GM12891 (cell line): Measurements from ENCODE around the gene SKIC8.

Experiments used
- DNase-seq: peaks from one replicate; pipeline ENCODE4 v3.0.0; 2011; ENCODE audit warnings: low spot score; ENCODE audit not compliant: insufficient read length
- FAIRE-seq: peaks from 2 replicates; lab custom pipeline; 2011; peaks lifted over from hg19 to GRCh38; lab: Jason Lieb, UNC
- PAX5 ChIP-seq: IDR thresholded peaks from 2 replicates; pipeline ENCODE4 v1.6.1; 2011; ENCODE audit warnings: low read length, moderate library complexity, mild to moderate bottlenecking; ENCODE audit not compliant: insufficient read depth, severe bottlenecking
- POLR2A ChIP-seq: IDR thresholded peaks from 2 replicates; pipeline ENCODE4 v1.6.1; 2011; ENCODE audit warnings: low read depth, low read length, control low read depth
- POLR2AphosphoS5 ChIP-seq: IDR thresholded peaks from 2 replicates; pipeline ENCODE4 v1.6.1; 2011; ENCODE audit warnings: low read depth, low read length, control low read depth
- POU2F2 ChIP-seq: IDR thresholded peaks from 2 replicates; pipeline ENCODE4 v1.6.1; 2011; ENCODE audit warnings: low read depth, mild to moderate bottlenecking, control low read depth, low read length, moderate library complexity
- SPI1 ChIP-seq: IDR thresholded peaks from 2 replicates; pipeline ENCODE4 v1.6.1; 2011; ENCODE audit warnings: low read depth, low read length, control low read depth
- TAF1 ChIP-seq: IDR thresholded peaks from 2 replicates; pipeline ENCODE4 v1.6.1; 2011; ENCODE audit warnings: low read depth, low read length, control low read depth

The SKIC8 gene

GRCh38 chr15:78322243-78322642, 22.8 kb upstream of the SKIC8 start:
- FAIRE-seq (no peak), DNase-seq (no peak)
- no peak for TF ChIP-seq PAX5
- no peak for TF ChIP-seq POU2F2
- no peak for TF ChIP-seq POLR2AphosphoS5
- TF ChIP-seq SPI1 = no peak
- no peak for TF ChIP-seq POLR2A
- no peak for TF ChIP-seq TAF1

- TF ChIP-seq SPI1 (no peak), POLR2A (no peak), POU2F2 (no peak), PAX5 (no peak), TAF1 (no peak), POLR2AphosphoS5 (no peak)
- DNase-seq (no peak), FAIRE-seq (no peak)
Measured at GRCh38 chr15:78321786-78322185, 22.4 kb upstream of the SKIC8 start.

- FAIRE-seq (no peak), DNase-seq (no peak)
- TF ChIP-seq SPI1 (no peak), POLR2A (no peak), POLR2AphosphoS5 (no peak), POU2F2 (no peak), TAF1 (no peak), PAX5 (no peak)
Measured at GRCh38 chr15:78321041-78321570, 21.7 kb upstream of the SKIC8 start.

GRCh38 chr15:78320183-78320582, 20.8 kb upstream of the SKIC8 start:
- no peak for FAIRE-seq
- TF ChIP-seq TAF1 (no peak), POU2F2 (no peak), PAX5 (no peak), SPI1 (no peak), POLR2A (no peak), POLR2AphosphoS5 (no peak)
- DNase-seq = no peak

- no peak for FAIRE-seq
- TF ChIP-seq TAF1 (no peak), SPI1 (no peak), POU2F2 (no peak), POLR2A (no peak), POLR2AphosphoS5 (no peak), PAX5 (no peak)
- no peak for DNase-seq
Measured at GRCh38 chr15:78319588-78319987, 20.2 kb upstream of the SKIC8 start.

- FAIRE-seq (no peak), DNase-seq (no peak)
- no peak for TF ChIP-seq POU2F2
- no peak for TF ChIP-seq SPI1
- no peak for TF ChIP-seq TAF1
- no peak for TF ChIP-seq POLR2AphosphoS5
- TF ChIP-seq PAX5 = no peak
- TF ChIP-seq POLR2A = no peak
Measured at GRCh38 chr15:78317145-78317836, 17.9 kb upstream of the SKIC8 start.

- TF ChIP-seq POLR2A (no peak), POU2F2 (no peak), SPI1 (no peak), POLR2AphosphoS5 (no peak), TAF1 (no peak), PAX5 (no peak)
- no peak for DNase-seq
- FAIRE-seq = no peak
Measured at GRCh38 chr15:78316283-78317083, 17.1 kb upstream of the SKIC8 start.

GRCh38 chr15:78315686-78316282, 16.4 kb upstream of the SKIC8 start:
- no peak for TF ChIP-seq PAX5
- no peak for TF ChIP-seq POLR2A
- TF ChIP-seq TAF1 = no peak
- TF ChIP-seq POLR2AphosphoS5 = no peak
- TF ChIP-seq SPI1 = no peak
- no peak for DNase-seq
- peak; percentile 9 for FAIRE-seq

- DNase-seq = no peak
- TF ChIP-seq POLR2AphosphoS5 = no peak
- no peak for TF ChIP-seq TAF1
- no peak for TF ChIP-seq PAX5
- TF ChIP-seq POLR2A = no peak
- no peak for TF ChIP-seq POU2F2
- no peak for TF ChIP-seq SPI1
- FAIRE-seq = no peak
Measured at GRCh38 chr15:78314181-78314581, 14.8 kb upstream of the SKIC8 start.
